Stimulated activated CD8-positive, alpha-beta memory T cell treated with anti-CD3 and anti-CD28 coated beads, Interleukin-7, amount 100 ng/mL, for 48 hours (primary cell): ENCODE data around the gene ENDOD1.

Source experiments
- DNase-seq, 2 donors: peaks; one replicate each; pipeline ENCODE4 v3.0.0-alpha.2; 2020; ENCODE audit warnings: low read depth in 1 of 2; ENCODE audit errors: extremely low read depth in 1 of 2

Gene ENDOD1

GRCh38 chr11:95076416-95076815 is 13.2 kb upstream of the ENDOD1 start:
- no peak for DNase-seq

DNA sequence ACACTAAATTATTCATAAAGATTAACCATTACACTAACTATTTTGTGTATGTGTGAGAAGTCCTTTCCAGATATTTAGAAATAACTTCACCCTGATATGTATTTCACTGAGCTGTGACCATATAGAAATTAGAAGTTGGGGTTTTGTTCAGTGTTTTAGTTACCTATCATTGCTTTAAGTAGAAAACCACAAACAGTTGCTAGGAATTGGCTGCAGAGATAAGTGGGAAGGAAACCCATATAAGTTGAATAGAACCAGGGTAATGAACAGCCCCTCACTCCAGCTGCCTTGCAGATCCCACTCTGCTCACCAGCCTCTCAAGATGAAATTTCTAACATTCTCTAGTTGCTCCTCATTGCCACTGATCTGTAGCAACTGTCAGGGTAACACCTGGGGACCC is 12.7 kb upstream of the ENDOD1 start:
- DNase-seq: no peak

- DNase-seq: no peak
Measured at GRCh38 chr11:95078526-95078925, 11.1 kb upstream of the ENDOD1 start.

GRCh38 chr11:95081010-95081409 is 8.6 kb upstream of the ENDOD1 start:
- DNase-seq: no peak

GRCh38 chr11:95081412-95081811 is 8.2 kb upstream of the ENDOD1 start:
- DNase-seq: no peak

- no peak for DNase-seq
Measured at GRCh38 chr11:95082576-95083001, 7.1 kb upstream of the ENDOD1 start.

GRCh38 chr11:95084509-95084908 is 5.1 kb upstream of the ENDOD1 start:
- DNase-seq: peak in 1 of 2 donors; percentile 62

DNA sequence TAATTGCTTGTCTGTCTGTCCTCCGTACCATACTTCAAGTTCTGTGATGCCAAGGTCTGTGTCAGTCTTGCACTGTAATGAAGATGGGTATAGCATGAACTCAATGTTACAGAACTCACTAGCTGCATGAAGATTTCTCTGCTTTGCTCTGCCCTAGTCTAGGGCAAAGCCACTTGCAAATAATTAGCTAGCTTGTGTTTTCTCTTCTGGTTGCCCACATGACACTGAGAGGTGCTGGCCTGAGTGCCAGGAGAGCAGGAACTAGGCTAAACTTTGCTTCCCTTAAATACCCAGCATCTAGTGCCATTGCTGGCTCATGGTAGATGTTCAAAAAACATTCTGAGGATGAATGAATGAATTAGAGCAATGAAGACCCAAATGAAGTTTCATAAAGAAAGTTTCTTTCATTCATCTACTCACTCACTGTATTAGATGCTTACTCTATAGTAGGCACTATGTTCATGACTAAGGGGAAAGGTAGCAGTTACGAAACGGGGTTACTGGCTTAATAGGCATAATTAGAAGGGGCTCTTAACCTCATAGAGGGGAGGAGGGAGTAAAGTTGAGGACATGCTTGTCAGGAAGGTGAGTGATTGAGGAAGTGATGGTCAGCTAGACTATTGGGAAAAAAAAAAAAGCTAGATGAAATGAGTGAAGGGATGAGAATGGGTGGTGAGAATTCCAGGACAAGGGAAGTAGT is 4.4 kb upstream of the ENDOD1 start:
- no peak for DNase-seq

GRCh38 chr11:95086151-95086550 is 3.5 kb upstream of the ENDOD1 start:
- DNase-seq: no peak

- DNase-seq: no peak
Measured at GRCh38 chr11:95086836-95087570, 2.6 kb upstream of the ENDOD1 start.

DNA sequence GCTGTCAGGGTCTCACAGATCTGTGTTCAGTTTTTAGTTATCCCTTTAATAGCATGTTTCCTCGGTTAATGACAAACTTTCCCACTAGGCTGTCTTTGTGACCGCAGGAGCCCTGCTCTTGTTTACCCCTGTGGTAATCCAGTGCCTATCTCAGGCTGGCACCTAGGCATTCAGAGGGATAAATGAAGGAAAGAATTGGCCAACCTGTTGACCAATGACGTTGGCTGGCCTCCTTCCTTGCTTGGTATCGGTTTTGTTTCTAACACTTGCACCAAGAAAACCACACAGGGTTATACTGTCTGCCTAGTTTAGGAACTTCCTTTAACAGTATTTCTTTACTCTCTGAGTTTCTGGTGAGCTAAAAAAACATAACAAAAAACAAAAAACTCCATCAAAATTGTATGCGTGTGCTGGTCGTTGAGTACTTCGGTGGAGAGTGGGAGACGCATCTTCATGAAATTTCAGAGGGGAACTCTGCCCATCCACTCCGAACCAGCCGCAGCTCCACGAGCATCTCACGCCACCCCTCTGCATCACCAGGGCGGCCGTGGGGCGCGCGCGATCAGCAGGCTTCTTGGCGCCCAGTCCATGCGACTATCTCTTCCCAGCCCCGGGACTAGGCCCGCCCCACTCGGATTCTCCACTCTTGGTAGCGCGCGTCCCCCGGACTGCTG is 563 bp upstream of the ENDOD1 start:
- no peak for DNase-seq

GRCh38 chr11:95091663-95092180 is 2.1 kb downstream of the ENDOD1 start:
- no peak for DNase-seq

- no peak for DNase-seq
Measured at GRCh38 chr11:95092549-95093324, 3.1 kb downstream of the ENDOD1 start.

GRCh38 chr11:95093548-95093947 is 3.9 kb downstream of the ENDOD1 start:
- DNase-seq: no peak

- no peak for DNase-seq
Measured at GRCh38 chr11:95095858-95096587, 6.4 kb downstream of the ENDOD1 start.

GRCh38 chr11:95097209-95097608 is 7.6 kb downstream of the ENDOD1 start:
- no peak for DNase-seq

GRCh38 chr11:95098826-95099225 is 9.2 kb downstream of the ENDOD1 start:
- no peak for DNase-seq

- no peak for DNase-seq
Measured at GRCh38 chr11:95100191-95100648, 10.6 kb downstream of the ENDOD1 start.

DNA sequence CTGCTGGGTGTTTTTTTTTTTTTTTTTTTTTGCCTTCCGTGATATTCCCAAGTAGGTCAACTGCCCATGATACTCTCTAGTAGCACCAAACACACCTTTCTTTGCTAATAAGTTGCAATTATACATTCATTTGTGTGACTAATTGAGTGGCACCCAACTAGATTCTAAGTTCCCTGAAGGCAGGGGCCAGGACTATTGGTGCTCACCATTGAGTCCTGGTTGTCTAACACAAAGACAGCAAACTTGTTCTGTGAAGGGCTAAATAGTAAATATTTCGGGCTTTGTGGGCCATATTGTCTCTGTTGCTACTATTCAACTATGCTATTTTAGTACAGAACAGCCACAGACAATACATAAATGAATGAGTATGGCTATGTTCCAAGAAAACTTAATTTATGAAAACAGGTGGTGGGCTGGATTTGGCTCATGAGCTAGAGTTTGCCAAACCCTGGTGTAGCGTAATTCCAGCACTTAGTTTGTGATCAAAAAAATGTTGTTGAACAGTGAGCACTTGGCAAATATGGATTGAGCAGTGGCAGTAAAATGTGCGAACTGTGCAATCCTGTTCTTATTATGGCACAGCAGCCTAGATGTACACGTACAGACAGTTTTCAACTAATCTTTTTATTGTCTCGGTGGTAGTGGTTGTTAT is 11.3 kb downstream of the ENDOD1 start:
- no peak for DNase-seq

GRCh38 chr11:95101935-95102334 is 12.3 kb downstream of the ENDOD1 start:
- DNase-seq: no peak
